Fibroblast of skin of left biceps (primary cell): ENCODE results near the gene CSPG5.

Experiments used
- DNase-seq, 2 experiments: peaks; one replicate each; pipeline ENCODE4 v3.0.0-alpha.2; 2013; ENCODE audit warnings: low read depth in 2 of 2

The CSPG5 gene

DNA sequence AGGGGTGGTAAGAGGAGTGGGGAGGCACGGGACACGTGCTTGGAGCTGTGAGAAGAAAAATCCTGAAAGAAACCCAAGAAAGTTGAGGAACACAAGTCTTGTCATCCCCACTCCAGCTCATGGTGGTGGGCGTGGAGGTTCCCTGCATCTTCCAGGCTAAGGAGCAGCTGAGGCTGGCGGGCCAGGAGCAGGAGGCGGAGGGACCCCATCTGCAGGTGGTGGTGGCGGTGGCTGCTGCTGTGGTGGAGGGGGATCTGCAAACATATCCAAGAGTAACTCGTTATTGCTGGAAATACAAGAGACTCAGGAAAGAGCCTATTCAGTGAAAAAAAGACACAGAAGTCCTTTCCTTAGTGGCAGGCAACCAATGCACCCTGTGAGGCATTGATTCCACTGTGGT is 9.4 kb upstream of the CSPG5 start:
- DNase-seq, result no peak

DNA sequence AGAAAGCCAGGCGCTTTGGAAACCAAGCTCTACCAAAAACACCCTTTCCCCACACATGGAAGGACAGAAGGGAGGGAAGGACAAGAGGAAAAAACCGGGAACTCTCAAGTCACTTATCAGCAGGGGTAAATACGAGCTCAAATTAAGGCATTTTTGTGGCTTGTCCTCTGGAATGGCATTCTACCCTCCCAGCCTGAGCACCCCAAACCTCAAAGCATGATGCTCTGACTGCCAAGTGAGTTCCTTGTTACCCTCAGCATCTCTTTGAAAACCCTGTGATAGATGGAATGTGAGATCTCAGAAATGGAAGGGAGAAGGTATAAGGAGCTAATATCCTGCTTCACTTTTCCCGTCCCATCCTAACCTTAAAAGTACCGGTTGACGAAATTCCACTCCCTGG is 8.1 kb upstream of the CSPG5 start:
- DNase-seq, result no peak

DNA sequence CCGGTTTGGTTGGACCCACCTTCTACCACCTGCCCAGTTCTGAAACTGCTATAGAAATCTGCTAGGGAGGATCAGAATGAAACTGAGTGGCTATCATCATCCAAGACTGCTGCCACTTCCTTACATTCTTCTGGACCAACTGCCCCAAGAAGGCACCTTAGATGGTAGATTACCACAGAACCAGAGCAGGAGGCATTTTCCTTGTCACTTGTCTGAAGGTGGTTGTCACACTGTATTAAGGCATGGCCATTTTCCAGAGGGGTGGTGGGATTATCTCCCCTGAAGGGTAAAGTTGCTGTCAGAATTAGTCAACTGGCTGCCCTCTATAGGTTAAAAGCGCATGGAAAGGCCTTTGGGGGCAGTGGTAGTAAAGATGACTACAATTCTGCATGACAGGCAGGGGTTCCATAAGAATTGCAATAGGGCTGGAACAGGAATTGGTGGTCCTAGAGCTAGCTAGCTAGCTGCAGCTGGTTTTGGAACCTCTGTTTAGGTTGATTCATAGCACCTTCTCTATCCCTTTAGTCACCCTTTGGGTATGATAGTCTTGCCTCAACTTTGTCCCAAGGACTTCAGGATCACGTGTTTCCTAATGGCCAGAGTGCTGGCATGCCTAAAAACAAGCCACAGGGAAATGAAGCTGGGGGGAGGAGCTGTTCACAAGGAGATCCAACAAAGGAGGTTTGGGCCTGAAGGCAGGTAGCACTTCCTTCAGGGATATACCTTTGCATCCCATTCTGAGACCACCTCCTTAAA is 4.8 kb upstream of the CSPG5 start:
- DNase-seq, result no peak

DNA sequence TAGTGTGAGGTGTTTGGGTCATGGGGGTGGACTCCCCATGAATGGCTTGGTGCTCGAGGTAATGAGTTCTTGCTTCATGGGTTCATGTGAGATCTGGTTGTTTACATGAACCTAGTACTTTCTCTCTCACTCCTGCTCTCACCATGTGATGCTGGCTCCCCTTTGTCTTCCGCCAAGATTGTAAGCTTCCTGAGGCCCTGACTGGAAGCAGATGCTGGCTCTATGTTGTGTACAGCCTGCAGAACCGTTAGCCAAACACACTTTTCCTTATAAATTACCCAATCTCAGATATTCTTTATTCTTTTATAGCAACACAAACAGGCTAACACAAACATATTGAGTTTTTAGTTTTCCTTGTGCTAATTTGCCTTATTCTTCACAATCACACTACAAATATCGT is 3.2 kb upstream of the CSPG5 start:
- no peak for DNase-seq

DNA sequence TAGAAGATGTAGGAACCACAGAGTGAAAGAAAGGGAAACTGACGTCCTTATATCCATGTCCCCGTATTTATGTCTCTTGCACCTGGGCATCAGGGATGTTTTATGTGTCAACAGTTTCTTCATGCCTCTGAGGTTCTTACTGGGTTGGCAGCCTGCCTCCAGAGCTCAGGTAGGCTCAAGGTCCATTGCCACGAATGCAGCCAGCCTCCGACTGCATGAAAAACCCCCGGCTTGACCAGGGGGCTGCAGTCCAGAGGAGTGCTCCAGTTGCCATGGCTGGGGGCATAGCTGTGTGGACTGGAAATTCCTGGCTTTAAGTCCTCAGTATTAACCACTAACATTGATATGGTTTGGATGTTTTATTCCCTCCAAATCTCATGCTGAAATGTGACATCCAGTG is 2.8 kb upstream of the CSPG5 start:
- no peak for DNase-seq

DNA sequence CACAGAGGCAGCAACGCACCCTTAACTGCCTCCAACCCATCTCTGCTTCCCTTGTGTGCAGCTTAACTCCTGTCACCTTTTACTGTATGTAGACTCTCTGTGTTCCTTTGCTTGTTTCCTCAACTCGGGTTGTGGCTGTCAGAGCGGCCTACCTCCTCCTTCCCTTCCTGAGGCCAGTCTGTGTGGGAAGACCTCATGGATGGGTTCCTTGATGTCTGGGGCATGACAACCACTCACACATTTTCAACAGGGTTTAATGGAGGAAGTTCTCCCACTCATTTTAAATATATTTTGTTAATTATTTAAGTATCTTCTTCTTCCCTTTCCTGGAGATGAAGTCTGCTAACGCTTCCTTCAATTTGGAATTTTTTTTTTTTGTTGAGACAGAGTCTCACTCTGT is 1.8 kb upstream of the CSPG5 start:
- no peak for DNase-seq

DNA sequence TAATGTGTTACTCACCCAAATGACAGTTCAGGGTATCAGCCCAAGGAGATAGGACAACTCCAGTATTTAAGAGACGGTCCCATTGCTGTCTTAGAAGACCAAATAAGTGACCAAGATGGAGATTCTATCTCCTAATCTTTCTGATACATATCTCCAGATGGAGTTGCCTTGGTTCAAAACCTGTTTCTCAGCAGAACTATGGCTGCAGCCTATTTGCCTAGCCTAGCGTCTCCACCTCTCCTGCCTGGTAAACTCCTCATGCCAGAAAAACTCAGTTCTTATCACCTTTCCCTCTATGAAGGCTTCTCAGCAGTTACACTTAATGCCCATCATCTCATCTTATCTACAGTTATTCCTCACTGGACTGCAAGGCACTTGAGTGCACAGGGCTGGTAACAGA is 1.2 kb upstream of the CSPG5 start:
- no peak for DNase-seq

DNA sequence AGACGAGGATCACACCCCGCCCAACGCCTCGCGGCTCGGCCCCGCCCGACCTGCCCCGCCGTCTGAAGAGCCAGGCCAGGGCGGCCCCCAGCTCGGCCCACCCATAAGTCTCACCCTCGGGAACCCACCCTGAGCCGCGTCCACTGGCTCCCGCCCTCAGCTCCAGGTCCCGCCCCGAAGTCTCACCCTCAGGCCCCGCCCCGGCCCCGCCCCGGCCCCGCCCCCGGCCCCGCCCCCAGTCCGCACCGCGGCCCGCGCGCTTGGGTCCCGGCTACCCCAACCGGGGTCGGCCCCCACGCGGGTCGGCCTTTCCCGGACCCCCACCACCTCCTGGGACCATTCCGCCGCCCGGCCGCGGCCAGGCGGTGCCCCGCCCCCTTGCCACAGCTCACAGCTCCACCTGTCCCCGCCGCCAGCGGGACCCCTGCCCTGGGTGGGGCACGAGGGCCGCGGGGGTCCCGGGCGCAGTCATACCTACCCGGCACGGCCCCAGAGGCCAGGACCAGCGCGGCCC is 489 bp downstream of the CSPG5 start:
- DNase-seq, result no peak

DNA sequence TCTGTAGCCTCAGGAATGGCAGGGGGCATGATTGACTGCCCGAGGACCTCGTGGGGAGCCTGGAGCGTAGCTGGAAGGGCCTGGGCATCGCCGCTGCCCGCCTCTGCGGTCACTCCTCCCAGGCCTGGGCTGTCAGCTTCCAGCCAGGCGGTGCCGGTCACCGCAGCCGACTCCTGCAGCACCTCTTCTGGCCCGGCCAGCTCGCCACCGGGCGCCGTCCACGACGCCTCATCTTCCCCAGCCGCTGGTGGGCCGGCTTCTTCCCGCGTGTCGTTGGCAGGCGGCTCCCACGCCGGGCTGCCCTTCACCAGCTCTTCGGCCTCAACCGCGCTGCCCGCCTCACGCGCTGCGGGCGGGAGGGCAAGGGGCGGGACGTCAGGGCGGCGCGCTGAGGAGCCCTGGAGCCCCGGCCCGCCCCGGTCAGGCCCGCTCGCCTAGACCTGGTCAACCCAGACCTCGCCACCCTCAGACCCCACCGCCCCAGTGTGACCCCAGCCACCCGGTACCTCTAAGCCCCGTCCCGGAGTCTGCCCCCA is 1.0 kb downstream of the CSPG5 start:
- no peak for DNase-seq

DNA sequence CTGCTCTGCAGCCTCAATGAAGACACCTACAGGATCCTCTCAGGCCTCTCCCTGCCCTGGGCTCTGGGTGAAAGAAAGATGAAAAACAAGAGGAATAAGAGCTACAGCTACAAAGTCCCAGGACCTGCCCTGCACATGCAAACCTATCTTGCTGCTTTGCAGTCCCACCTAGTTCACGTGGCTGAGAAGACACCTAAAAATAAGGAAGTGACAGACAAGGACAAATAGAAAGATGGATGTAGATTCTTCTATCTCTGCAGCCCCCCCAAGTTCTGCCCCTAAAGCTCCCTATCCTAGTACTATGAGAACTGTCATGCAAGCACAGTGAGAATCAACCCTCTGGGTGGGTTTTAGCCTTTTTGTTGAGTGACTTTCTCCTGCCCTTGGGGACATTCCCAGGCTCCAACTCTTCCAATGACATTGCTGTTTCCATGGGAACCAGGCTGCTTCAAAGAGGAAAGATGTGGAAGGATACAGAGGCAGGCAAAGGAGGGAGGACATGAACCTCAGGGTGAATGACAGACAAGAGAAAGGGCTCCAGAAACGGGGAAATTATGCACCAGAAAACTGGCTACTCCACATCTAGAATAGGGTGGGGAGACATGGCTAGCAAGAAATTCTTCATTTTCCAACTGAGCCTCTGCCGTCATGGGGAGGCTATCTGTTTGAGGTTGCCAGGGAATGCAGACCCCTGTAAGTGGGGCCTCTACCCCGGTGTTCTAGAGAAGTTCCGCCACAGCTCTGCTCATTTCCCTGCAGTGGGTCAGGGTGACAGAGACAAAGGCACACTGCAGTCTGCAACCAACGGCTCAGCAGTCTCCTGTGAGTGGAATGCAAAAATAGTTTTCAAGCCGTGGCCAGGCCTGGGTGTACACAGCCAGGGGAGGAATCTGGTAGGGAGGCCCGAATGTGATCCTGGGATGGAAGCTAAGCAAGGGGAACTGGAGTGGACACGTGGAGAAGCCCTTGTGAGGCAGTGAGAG is 5.2 kb downstream of the CSPG5 start:
- DNase-seq, result no peak

DNA sequence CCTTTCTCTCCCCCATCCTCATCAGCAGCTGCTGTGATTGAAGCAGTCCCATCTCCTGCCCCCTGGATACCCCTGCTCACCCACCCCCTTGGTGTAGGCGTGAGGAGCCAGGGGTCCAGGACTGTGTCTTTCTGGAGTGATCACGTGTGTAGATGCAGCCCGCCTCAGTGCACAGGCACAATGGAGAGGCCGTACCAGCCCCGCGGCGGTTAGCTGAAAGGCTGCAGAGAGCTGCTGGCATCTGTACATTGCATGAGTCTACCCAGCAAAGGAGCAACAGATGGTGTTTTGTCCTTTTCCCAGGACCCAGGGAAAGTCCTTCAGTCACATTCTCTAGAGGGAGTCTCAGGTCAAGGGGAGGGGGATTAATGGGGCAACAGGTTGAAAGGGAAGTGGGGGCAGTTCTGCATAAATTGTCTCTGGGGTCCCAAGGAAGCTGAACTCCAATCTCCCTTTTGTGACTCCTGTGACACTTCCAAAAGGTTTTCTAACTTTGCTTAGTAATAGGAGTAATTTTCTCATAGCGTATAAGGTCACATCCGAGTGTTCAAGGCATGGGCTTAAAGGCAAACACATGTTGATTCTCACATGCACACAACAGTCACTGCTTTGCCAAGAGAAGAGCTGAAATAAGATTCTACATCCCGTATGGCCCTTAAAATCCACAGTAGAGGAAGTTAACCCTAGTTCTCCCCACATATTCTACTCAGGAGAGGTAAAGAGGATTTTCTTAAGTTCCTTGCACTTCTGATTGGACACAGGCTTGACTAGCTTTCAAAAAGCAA is 7.1 kb downstream of the CSPG5 start:
- no peak for DNase-seq

DNA sequence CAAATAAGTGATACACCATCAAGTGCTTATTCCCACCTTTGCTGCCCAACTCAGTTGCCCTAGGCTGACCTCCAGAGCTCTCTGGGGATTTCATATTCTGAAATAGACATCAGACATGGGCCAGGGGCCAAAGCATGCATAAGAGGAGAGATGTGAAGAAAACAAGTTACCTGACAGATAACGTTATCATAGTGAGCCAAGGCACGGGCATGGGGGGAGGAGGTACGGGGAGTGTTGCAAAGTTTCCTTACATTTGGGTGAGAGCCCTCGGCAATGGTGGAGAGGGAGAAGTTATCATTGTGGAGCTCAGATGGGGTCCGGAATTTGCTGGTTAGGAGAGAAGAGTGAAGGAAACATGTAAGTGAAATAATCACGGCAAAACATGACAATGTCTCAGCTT is 9.8 kb downstream of the CSPG5 start:
- no peak for DNase-seq

DNA sequence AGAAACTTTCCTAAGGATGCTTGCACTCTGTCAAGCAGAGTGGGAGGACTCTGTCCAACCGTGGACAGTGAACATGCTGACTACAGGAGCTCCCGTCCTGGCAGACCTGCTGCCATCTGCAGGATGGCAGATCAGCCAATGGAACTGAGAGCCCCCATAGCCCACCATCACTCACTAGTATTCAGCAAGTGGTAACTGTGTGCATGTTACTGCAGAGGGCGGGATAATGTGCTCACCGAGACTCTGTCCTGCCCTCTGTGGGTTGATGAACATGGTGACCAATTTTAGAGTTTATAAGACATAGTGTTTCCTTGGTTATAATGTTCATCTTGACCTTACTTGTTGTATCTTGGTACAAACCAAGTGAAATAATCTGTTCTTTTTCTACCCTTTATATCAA is 11.5 kb downstream of the CSPG5 start:
- no peak for DNase-seq

DNA sequence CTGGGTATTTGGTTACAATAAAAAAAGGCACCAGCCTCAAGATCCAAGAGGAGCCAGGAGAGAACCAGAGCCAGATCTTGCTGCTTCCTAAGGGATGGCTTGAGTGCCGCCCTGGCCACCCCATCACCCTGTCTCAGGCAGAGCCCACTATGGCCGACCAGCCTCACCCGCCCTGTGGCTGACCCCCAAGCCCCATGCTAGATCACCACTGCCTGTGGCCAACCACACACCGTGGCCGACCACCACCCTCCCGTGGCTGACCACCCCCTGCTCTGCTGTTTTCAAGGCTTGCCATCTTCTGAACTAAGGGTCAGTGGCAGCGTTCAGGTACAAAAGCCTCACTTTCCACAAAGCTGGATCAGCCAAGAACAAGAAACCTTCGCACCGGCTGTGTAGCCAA is 12.0 kb downstream of the CSPG5 start:
- no peak for DNase-seq

DNA sequence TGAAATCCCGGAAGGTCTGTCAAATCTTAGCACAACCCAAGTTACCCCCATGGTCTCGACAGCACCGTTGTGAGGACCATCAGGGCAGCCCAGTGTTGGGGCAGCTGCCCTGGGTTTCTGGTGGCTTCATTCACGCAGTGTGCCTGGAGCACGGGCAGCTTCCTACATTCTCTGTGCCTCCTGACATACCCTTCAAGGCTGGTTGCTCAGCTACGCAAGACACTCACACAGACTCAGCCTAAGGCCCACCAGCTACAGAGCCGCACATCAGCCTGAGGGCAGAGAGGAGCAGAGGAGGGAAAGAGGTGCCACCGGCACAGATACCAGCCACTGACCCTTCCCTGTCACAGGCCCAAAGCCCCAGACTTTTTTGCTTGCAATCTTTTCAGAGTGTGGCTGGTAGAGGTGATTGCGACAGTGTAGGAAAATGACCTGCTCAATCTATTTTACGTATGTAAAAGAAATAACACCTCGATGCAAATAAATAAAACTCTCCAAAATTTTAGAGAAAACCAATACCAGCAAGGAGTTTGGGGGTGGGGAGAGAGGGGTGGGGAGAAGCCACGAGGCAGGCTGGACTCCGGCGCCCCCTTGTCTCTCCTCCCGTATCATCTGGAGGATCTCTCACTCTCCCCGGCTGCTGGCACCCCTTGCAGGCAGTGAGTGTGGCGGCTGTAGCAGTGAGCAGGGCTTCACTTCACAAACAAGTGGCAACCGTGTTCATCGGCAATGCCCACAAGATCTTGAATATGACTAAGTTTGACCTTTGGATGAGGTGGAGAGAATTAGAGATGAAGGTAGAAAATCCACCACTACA is 12.7 kb downstream of the CSPG5 start:
- no peak for DNase-seq

DNA sequence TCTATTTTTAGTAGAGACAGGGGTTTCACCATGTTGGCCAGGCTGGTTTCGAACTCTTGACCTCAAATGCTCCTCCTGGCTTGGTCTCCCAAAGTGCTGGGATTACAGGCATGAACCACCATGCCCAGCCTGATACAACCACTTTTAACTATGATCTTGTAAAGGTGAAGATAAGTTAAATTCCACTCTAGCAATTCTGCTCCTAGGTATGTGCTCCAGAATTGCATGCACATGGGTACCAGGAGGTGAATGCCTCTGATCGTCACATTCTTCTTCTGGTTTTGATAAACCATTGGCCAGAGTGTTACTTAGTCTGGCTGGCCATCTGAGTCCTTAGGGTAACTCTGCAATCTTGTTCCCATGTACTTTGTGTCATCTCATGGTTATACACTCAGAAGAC is 22.3 kb downstream of the CSPG5 start:
- DNase-seq, result no peak

DNA sequence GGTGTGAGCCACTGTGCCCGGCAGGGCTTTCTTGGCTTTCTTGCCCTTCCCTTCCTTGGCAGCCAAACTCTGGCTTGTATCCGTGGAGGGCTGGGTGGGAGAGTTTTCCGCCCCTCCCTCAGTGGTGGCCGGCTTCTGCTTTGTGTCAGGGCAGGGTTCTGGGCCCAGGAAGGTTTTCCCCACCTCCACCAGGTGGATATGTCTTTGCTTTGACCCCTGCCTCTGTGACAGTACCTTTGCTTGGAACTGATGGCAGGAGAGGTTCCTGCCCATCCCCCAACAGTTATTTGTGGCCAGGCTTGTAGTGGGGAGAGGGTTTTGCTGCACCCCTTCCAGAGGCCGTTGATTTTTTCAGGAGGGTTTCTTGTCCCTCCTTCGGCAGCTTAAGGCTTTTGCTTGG is 24.3 kb downstream of the CSPG5 start:
- DNase-seq, result no peak

DNA sequence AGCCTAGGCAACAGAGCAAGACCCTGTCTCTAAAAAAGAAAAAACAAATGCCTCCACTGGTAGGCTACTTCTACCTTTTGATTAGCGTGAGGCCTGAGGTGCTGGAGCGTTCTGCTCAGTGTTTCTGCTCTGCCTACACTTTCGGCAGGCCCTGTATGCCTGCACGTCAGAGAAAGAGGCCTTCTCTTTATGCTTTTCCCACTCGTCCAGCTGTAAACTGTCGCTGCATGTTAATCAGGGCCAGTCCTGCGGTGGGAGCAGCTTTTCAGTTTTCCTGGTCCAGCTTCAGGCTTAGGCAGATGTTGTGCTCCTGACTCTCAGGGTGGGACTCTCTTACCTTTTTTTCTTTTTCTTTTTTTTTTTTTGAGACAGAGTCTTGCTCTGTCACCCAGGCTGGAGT is 25.3 kb downstream of the CSPG5 start:
- no peak for DNase-seq

DNA sequence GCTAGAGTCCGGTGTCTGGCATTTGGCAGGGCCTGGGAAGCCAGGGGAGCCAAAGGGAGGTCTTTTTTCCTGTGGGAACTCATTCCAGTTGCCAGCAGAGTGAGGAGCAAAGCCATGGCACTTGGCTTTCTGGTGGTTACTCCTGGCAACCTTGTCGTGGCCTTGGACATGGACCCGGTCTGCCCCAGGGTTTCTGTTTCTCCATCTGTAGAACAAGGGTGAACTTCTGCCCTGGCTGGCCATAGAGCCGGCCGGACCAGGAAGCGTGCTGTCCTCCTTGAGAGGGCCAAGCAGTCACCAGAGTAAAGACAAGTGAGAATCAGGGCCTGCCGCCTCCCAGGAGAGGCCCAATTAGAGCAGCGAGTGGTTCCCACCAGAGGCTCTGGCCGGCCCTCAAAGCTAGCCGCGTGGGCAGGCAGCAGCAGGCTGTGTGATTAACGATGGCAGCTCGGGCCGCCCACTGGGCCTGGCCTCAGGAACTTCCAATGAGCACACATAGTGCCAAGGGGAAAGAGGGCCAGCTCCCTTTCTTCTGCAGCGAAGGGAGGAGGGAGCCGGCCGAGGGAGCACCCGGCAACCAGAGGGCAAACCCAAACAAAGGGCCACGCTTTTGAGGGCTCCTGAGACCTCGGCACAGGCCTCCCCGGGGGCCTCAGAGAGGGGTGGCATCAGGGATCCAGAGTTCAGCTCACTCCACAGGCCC is 36.0 kb downstream of the CSPG5 start:
- DNase-seq, result no peak

DNA sequence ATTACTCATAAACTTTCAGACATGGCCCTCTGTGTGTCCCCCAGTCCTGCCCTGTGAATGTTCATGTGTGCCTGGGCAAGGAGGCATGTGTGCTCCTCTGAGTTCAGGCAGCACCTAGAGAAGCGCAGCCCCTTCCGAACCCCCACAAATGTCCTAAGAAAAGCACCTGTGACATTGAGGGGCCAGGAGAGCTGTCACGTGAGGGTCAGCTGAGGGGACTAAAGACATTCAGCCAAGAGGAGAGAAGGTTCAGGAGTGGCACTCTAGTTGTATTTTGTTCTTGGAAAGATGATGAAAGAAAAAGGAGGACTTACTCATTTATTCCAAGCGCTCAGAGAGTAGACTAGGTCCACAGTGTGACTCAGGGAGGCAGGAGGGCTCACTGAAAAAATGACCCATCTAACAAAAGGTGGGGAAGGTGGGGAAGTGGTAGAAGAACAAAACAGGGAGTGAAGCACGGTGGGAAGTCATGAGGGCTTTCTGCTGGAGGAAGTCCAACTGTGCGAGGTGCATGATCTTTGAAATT is 37.0 kb downstream of the CSPG5 start:
- no peak for DNase-seq
